Calu3 (cell line): ENCODE data around the gene AEN. TPM values are rescaled to one million over a fixed set of nuclear protein-coding genes. Genes with fewer than 3 reads are reported as not detected.

Experiments
- BruUV-seq: library from RNA; stranded (reverse); fragments of 400-500 nt; replicated peaks from 2 replicates; lab custom pipeline; 2021; lab: Mats Ljungman, UMichigan
- CTCF ChIA-PET: fragments of 300-600 bp; sonication (Branson Sonifier 250); formaldehyde crosslinking; loops from one replicate; lab custom pipeline; 2022; ENCODE audit warnings: antibody characterized with exemption; lab: Charles Lee
- DNase-seq: peaks from one replicate; pipeline ENCODE4 v3.0.0; 2022
- H3K27ac Mint-ChIP-seq: one replicate; pipeline ENCODE4 v1.8.0; 2022; ENCODE audit warnings: mixed read lengths; ENCODE audit not compliant: unreplicated experiment
- H3K27me3 Mint-ChIP-seq: one replicate; pipeline ENCODE4 v1.8.0; 2022; ENCODE audit warnings: mixed read lengths; ENCODE audit not compliant: unreplicated experiment
- H3K36me3 Mint-ChIP-seq: one replicate; pipeline ENCODE4 v1.8.0; 2022; ENCODE audit warnings: mild to moderate bottlenecking, moderate library complexity, mixed read lengths; ENCODE audit not compliant: insufficient read depth, unreplicated experiment
- H3K4me1 Mint-ChIP-seq: one replicate; pipeline ENCODE4 v1.8.0; 2022; ENCODE audit warnings: mild to moderate bottlenecking, low read depth, mixed read lengths; ENCODE audit not compliant: unreplicated experiment
- H3K4me3 Mint-ChIP-seq: one replicate; pipeline ENCODE4 v1.8.0; 2022; ENCODE audit warnings: mild to moderate bottlenecking, low read depth, moderate library complexity, mixed read lengths; ENCODE audit not compliant: unreplicated experiment
- H3K9me3 Mint-ChIP-seq: one replicate; pipeline ENCODE4 v1.8.0; 2022; ENCODE audit warnings: low read depth, mixed read lengths; ENCODE audit not compliant: unreplicated experiment
- CTCF ChIP-seq: fragments of 200-600 bp; IDR thresholded peaks from one replicate; pipeline ENCODE4 v1.8.0; 2022; ENCODE audit warnings: antibody characterized with exemption; ENCODE audit not compliant: unreplicated experiment
- intact Hi-C: fragments of 100-400 bp; cut with micrococcal nuclease; formaldehyde crosslinking; loops from one replicate; pipeline ENCODE4 v1.10.0; 2022; ENCODE audit not compliant: unreplicated experiment
- total RNA-seq: library from RNA; stranded (reverse); gene quantifications from 2 replicates; pipeline ENCODE4 v1.2.3, GENCODE V29; 2022

The AEN gene
- total RNA-seq, 1 experiment from 2014 or later = 34.9 TPM

- H3K36me3 Mint-ChIP-seq = peaks cover 48% of the 10 kb centered on the region
- CTCF ChIA-PET = no interaction called here
- no peak for TF ChIP-seq CTCF
- H3K27me3 Mint-ChIP-seq = no peaks in the 10 kb centered on the region
- intact Hi-C loops = loop anchor here (5.0 kb wide), 1 partner anchor 38 kb away; no protein-coding TSS in a partner anchor
- H3K4me1 Mint-ChIP-seq = peaks cover 42% of the 10 kb centered on the region
- DNase-seq = no peak
- BruUV-seq = no TSS peak
- no peaks in the 10 kb centered on the region for H3K9me3 Mint-ChIP-seq
- no peak overlapping the region for H3K4me3 Mint-ChIP-seq
- H3K27ac Mint-ChIP-seq = no peak overlapping the region
Measured at GRCh38 chr15:88619796-88620195, 1.3 kb upstream of the AEN start.

GRCh38 chr15:88621789-88622604 lies 857 bp downstream of the AEN start:
- CTCF ChIA-PET = interaction anchor here (0.7 to 1.6 kb wide), 4 partner anchors 14 to 38 kb away, joined by 3 to 9 read pairs (median 4); partner anchors contain the start of gene ISG20
- peak overlapping the region; percentile 91 for H3K27ac Mint-ChIP-seq
- no peak for TF ChIP-seq CTCF
- intact Hi-C loops = loop anchor here (5.0 kb wide), 1 partner anchor 35 kb away; no protein-coding TSS in a partner anchor
- H3K9me3 Mint-ChIP-seq = no peaks in the 10 kb centered on the region
- peaks cover 49% of the 10 kb centered on the region for H3K36me3 Mint-ChIP-seq
- peak overlapping the region; percentile 85 for H3K4me3 Mint-ChIP-seq
- BruUV-seq = TSS peak; percentile 96
- H3K27me3 Mint-ChIP-seq = no peaks in the 10 kb centered on the region
- DNase-seq = no peak
- H3K4me1 Mint-ChIP-seq = peaks cover 28% of the 10 kb centered on the region

- BruUV-seq = no TSS peak
- peaks cover 34% of the 10 kb centered on the region for H3K4me1 Mint-ChIP-seq
- CTCF ChIA-PET = interaction anchor here (0.8 to 1.6 kb wide), 3 partner anchors 13 to 37 kb away, joined by 4 to 9 read pairs (median 4); partner anchors contain the start of gene ISG20
- peak overlapping the region; percentile 85 for H3K4me3 Mint-ChIP-seq
- peak overlapping the region; percentile 91 for H3K27ac Mint-ChIP-seq
- DNase-seq = no peak
- H3K27me3 Mint-ChIP-seq = no peaks in the 10 kb centered on the region
- TF ChIP-seq CTCF = no peak
- intact Hi-C loops = loop anchor here (5.0 kb wide), 1 partner anchor 35 kb away; no protein-coding TSS in a partner anchor
- no peaks in the 10 kb centered on the region for H3K9me3 Mint-ChIP-seq
- H3K36me3 Mint-ChIP-seq = peaks cover 54% of the 10 kb centered on the region
Measured at GRCh38 chr15:88622605-88622975, 1.4 kb downstream of the AEN start.

- Mint-ChIP-seq H3K4me3 (peak overlapping the region; percentile 85), H3K27me3 (no peaks in the 10 kb centered on the region), H3K27ac (peak overlapping the region; percentile 91), H3K36me3 (peaks cover 59% of the 10 kb centered on the region), H3K9me3 (no peaks in the 10 kb centered on the region), H3K4me1 (peaks cover 38% of the 10 kb centered on the region)
- DNase-seq = no peak
- CTCF ChIA-PET = no interaction called here
- intact Hi-C loops = loop anchor here (5.0 kb wide), 1 partner anchor 34 kb away; no protein-coding TSS in a partner anchor
- no peak for TF ChIP-seq CTCF
- BruUV-seq = no TSS peak
Measured at GRCh38 chr15:88623061-88623460, 1.9 kb downstream of the AEN start.
